ENCODE results near the gene CLEC17A.

CLEC17A gene

DNA sequence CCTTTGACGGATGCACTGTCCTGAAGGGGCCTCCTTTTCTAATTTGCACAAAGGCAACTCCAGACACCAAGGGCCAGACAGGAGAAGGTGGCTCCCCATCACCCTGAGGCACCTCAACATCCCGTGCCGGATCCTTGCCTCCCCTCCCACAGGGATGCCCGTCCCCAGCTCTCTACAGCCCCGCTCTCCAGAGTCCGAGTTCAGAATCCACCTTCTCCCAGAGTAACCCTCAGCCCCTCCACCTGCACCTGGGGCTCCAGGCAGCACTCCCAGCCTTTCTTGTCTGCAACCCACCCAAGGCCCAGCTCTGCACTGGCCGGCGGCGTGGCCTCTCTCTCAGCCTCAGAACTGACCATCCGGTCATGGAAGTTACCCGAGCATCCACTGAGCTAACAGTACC is 15.8 kb upstream of the CLEC17A start:
- no peak overlapping the region for H3K27ac ChIP-seq (ENCODE audit: extremely low read depth, low read depth, low read length)
- POLR2A ChIA-PET = no interaction called here

DNA sequence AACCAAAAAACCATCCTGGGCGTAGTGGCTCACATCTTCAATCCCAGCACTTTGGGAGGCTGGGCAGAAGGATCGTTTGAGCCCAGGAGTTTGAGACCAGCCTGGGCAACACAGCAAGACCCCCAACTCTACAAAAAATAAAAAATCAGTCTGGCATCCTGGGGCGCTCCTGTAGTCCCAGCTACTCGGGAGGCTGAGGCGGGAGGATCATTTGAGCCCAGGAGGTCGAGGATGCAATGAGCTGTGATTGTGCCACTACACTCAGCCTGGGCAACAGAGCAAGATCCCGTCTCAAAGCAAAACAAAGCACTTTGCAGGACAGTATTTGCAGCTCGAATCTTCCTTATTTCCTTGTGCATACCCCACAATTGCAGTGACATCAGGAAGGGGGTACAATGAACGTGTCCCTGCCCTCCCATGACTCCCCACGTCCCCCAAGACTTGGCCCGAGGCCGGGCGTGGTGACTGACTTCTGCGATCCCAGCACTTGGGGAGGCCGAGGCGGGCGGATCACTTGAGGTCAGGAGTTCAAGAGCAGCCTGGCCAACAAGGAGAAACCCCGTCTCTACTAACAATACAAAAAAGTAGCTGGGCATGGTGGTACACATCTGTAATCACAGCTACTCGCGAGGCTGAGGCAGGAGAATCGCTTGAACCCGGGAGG is 11.9 kb upstream of the CLEC17A start:
- POLR2A ChIA-PET = interaction anchor here (1.4 to 2.2 kb wide), 3 partner anchors 21 to 119 kb away, joined by 4 to 14 read pairs (median 13); partner anchors contain the start of genes DNAJB1 and ZNF333
- no peaks in the 10 kb centered on the region for H3K9me3 ChIP-seq (ENCODE audit: control insufficient read depth, insufficient read depth, low read depth, low read length)
- H3K4me1 ChIP-seq (ENCODE audit: control insufficient read depth, insufficient read depth, low read length) = peaks cover 4% of the 10 kb centered on the region; the same call in 1 of the 2 replicates
- TF ChIP-seq ZNF121 (tag by site-specific recombination; IDR thresholded peaks at IDR 0.05) (peak; percentile 98), ZNF394 (tag by site-specific recombination; IDR thresholded peaks at IDR 0.05; ENCODE audit: borderline replicate concordance) (peak; percentile 16; the same call in 1 of the 2 replicates), ZBTB21 (tag by site-specific recombination; IDR thresholded peaks at IDR 0.05) (no peak)
- peak overlapping the region; percentile 57; the same call in 1 of the 2 replicates for H3K27ac ChIP-seq (ENCODE audit: extremely low read depth, low read depth, low read length)
- H3K36me3 ChIP-seq (ENCODE audit: control insufficient read depth in 2 of 2, insufficient read depth in 1 of 2, low read length in 2 of 2) = peaks cover 0 to 25% of the 10 kb centered on the region in 2 experiments; a peak in 2 of 3 replicates
- H3K4me3 ChIP-seq (ENCODE audit: low read depth, low read length) = peak overlapping the region; percentile 72
- CTCF ChIA-PET = interaction anchor here (0.5 to 5.0 kb wide), 9 partner anchors 14 to 693 kb away, joined by 3 to 137 read pairs (median 4); partner anchors contain the start of gene ZNF333

More for the DNA sequence above, 15.8 kb upstream of the CLEC17A start:
- no peak for TF ChIP-seq ZEB2 (tag by site-specific recombination; IDR thresholded peaks at IDR 0.05)
- no peak for TF ChIP-seq ZNF792 (tag by site-specific recombination; IDR thresholded peaks at IDR 0.05)
- TF ChIP-seq ZNF416 (tag by site-specific recombination; IDR thresholded peaks at IDR 0.05) = no peak
- no peak for TF ChIP-seq ZNF561 (tag by site-specific recombination; IDR thresholded peaks at IDR 0.05; ENCODE audit: borderline replicate concordance)
- no peak for TF ChIP-seq ZNF16 (tag by site-specific recombination; IDR thresholded peaks at IDR 0.05; ENCODE audit: low read depth)
- TF ChIP-seq ZBTB1 (tag by site-specific recombination; IDR thresholded peaks at IDR 0.05) = no peak
- TF ChIP-seq ZNF837 (tag by site-specific recombination; IDR thresholded peaks at IDR 0.05) = no peak
- no peak for TF ChIP-seq WT1 (tag by site-specific recombination; IDR thresholded peaks at IDR 0.05)
- no peak for TF ChIP-seq ZBTB8A (tag by site-specific recombination; IDR thresholded peaks at IDR 0.05)
- TF ChIP-seq MZF1 (tag by site-specific recombination; IDR thresholded peaks at IDR 0.05; ENCODE audit: borderline replicate concordance) = no peak
- TF ChIP-seq ZNF274 (IDR thresholded peaks at IDR 0.05; ENCODE audit: low read length) = no peak
- no peak for TF ChIP-seq ZNF274 (tag by site-specific recombination; IDR thresholded peaks at IDR 0.05; ENCODE audit: borderline replicate concordance)
- Histone ChIP-seq H3K4me3 (ENCODE audit: low read depth, low read length) (no peak overlapping the region), H3K4me1 (ENCODE audit: control insufficient read depth, insufficient read depth, low read length) (peaks cover 4% of the 10 kb centered on the region; the same call in 1 of the 2 replicates), H3K36me3 (ENCODE audit: control insufficient read depth in 2 of 2, insufficient read depth in 1 of 2, low read length in 2 of 2) (peaks cover 0 to 42% of the 10 kb centered on the region in 2 experiments; a peak in 2 of 3 replicates), H3K9me3 (ENCODE audit: control insufficient read depth, insufficient read depth, low read depth, low read length) (no peaks in the 10 kb centered on the region)
- CTCF ChIA-PET = interaction anchor here (0.7 to 4.8 kb wide), 2 partner anchors 11 to 13 kb away, joined by 3 to 19 read pairs; no protein-coding TSS in a partner anchor

DNA sequence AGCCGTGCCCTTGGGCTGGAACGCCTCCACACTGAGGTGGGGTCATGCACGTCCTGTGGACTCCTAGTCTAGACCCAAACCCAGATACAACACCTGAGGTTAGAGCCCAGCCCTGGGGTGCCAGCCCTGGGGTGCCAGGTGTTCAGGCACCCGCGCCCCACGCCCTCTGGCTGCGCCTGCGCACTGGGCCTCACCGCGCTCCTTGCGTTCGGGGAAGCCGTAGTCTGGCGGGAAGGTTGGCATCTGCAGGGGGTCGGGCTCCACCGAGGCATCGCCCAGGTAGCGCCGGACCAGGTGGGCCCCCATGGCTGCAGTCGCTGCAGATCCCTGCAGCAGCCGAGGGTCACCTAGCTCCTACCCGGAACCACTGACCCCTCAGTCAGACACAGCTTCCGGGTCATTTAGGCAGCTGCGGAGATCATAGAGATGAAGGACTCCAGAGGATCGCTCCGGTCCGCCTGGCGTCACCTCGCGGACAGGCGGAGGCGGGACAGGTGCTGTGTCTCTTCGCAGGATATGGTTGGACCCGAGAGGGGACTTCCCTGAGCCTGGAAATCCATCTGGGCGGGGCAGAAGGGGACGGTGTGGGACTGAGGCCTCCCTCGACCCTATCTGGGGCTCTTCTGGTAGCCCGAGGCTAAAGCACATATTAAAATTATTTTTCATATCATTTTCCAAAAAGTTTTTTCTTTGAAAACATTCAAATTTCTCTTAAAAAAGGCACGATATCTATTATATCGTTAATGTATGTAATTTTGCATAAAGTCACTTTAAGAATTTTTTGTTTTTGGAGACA is 11.0 kb upstream of the CLEC17A start, which contains the start of gene NDUFB7:
Gene NDUFB7, minus strand, starts transcription at position 372 of the 796 bp plus-strand sequence. Its CDS starts 66 bp downstream, at position 306.
- CTCF ChIA-PET = interaction anchor here (0.6 to 5.0 kb wide), 12 partner anchors 15 to 320 kb away, joined by 3 to 137 read pairs (median 4); partner anchors contain the start of gene ZNF333
- Histone ChIP-seq H3K4me1 (ENCODE audit: control insufficient read depth, insufficient read depth, low read length) (peaks cover 4% of the 10 kb centered on the region; the same call in 1 of the 2 replicates), H3K4me3 (ENCODE audit: low read depth, low read length) (peak within 1 kb of the TSS; percentile 72), H3K27ac (ENCODE audit: extremely low read depth, low read depth, low read length) (peak within 1 kb of the TSS; percentile 57; the same call in 1 of the 2 replicates), H3K36me3 (ENCODE audit: control insufficient read depth in 2 of 2, insufficient read depth in 1 of 2, low read length in 2 of 2) (peaks cover 0 to 19% of the 10 kb centered on the region in 2 experiments; a peak in 2 of 3 replicates), H3K9me3 (ENCODE audit: control insufficient read depth, insufficient read depth, low read depth, low read length) (no peaks in the 10 kb centered on the region)
- POLR2A ChIA-PET = interaction anchor here (0.6 to 2.2 kb wide), 9 partner anchors 16 to 435 kb away, joined by 3 to 14 read pairs (median 4); partner anchors contain the start of genes ASF1B, DNAJB1, TECR and ZNF333
- TF ChIP-seq ZNF341 (tag by site-specific recombination; IDR thresholded peaks at IDR 0.05; ENCODE audit: low read depth) = peak; percentile 74
- no peak for TF ChIP-seq ZNF514 (tag by site-specific recombination; IDR thresholded peaks at IDR 0.05)
- TF ChIP-seq ZNF423 (tag by site-specific recombination; IDR thresholded peaks at IDR 0.05) = peak; percentile 58; the same call in 1 of the 2 replicates
- TF ChIP-seq, protein P1, sequence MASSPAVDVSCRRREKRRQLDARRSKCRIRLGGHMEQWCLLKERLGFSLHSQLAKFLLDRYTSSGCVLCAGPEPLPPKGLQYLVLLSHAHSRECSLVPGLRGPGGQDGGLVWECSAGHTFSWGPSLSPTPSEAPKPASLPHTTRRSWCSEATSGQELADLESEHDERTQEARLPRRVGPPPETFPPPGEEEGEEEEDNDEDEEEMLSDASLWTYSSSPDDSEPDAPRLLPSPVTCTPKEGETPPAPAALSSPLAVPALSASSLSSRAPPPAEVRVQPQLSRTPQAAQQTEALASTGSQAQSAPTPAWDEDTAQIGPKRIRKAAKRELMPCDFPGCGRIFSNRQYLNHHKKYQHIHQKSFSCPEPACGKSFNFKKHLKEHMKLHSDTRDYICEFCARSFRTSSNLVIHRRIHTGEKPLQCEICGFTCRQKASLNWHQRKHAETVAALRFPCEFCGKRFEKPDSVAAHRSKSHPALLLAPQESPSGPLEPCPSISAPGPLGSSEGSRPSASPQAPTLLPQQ (tag by site-specific recombination; IDR thresholded peaks at IDR 0.05) = peak; percentile 77
- TF ChIP-seq, protein P2, sequence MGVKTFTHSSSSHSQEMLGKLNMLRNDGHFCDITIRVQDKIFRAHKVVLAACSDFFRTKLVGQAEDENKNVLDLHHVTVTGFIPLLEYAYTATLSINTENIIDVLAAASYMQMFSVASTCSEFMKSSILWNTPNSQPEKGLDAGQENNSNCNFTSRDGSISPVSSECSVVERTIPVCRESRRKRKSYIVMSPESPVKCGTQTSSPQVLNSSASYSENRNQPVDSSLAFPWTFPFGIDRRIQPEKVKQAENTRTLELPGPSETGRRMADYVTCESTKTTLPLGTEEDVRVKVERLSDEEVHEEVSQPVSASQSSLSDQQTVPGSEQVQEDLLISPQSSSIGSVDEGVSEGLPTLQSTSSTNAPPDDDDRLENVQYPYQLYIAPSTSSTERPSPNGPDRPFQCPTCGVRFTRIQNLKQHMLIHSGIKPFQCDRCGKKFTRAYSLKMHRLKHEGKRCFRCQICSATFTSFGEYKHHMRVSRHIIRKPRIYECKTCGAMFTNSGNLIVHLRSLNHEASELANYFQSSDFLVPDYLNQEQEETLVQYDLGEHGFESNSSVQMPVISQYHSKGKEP (tag by site-specific recombination; IDR thresholded peaks at IDR 0.05) = peak; percentile 78
- TF ChIP-seq GLIS2 (tag by site-specific recombination; IDR thresholded peaks at IDR 0.05) = peak; percentile 78
- TF ChIP-seq, protein P3, sequence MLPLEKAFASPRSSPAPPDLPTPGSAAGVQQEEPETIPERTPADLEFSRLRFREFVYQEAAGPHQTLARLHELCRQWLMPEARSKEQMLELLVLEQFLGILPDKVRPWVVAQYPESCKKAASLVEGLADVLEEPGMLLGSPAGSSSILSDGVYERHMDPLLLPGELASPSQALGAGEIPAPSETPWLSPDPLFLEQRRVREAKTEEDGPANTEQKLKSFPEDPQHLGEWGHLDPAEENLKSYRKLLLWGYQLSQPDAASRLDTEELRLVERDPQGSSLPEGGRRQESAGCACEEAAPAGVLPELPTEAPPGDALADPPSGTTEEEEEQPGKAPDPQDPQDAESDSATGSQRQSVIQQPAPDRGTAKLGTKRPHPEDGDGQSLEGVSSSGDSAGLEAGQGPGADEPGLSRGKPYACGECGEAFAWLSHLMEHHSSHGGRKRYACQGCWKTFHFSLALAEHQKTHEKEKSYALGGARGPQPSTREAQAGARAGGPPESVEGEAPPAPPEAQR (tag by site-specific recombination; IDR thresholded peaks at IDR 0.05) = 0 out of 2 replicates have a peak, but pooled peaks have one; percentile 36
